Endothelial cell of umbilical vein (primary cell): ENCODE measurements around the gene NAV2. TPM values are rescaled to one million over a fixed set of nuclear protein-coding genes. Genes with fewer than 3 reads are reported as not detected.

Experiments
- BruUV-seq: library from RNA; stranded (reverse); fragments of 400-500 nt; replicated peaks from 2 replicates; lab custom pipeline; 2021; lab: Mats Ljungman, UMichigan
- CTCF ChIA-PET: fragments of 300-600, 350-600 bp; sonication (Branson Sonifier 250); formaldehyde crosslinking; loops from one replicate; lab custom pipeline; 2021; ENCODE audit warnings: antibody characterized with exemption, inconsistent platforms; lab: Charles Lee
- POLR2A ChIA-PET: fragments of 300-600, 350-600 bp; sonication (Branson Sonifier 250); formaldehyde crosslinking; loops from one replicate; lab custom pipeline; 2021; ENCODE audit warnings: antibody characterized with exemption, inconsistent platforms; lab: Charles Lee
- DNase-seq: peaks from one replicate; pipeline ENCODE4 v3.0.0-alpha.2; 2011; ENCODE audit warnings: low read depth, low spot score
- FAIRE-seq: peaks from 2 replicates; lab custom pipeline; 2011; peaks lifted over from hg19 to GRCh38; lab: Jason Lieb, UNC
- H2AFZ ChIP-seq: 2 replicates; pipeline ENCODE4 v1.6.0; 2012; ENCODE audit warnings: low read depth, low read length, control low read depth, inconsistent platforms
- H3K27ac ChIP-seq: 2 replicates; pipeline ENCODE4 v1.5.1; 2011; ENCODE audit warnings: low read depth, mild to moderate bottlenecking, control low read depth, low read length, moderate library complexity; ENCODE audit not compliant: insufficient read depth
- H3K27me3 ChIP-seq, 2 experiments: 2 replicates each; pipeline versions ENCODE4 v1.6.0 to v1.6.1; 2011; ENCODE audit warnings: low read length in 2 of 2, mixed read lengths in 1 of 2; ENCODE audit not compliant: control insufficient read depth in 2 of 2, insufficient read depth in 2 of 2
- H3K36me3 ChIP-seq, 2 experiments: 2 replicates in 1 of 2; 3 replicates in 1 of 2; pipeline ENCODE4 v1.5.1; 2011; ENCODE audit warnings: low read length in 2 of 2, mild to moderate bottlenecking in 1 of 2, moderate library complexity in 1 of 2; ENCODE audit not compliant: control insufficient read depth in 2 of 2, insufficient read depth in 2 of 2; ENCODE audit errors: extremely low read depth in 1 of 2
- H3K4me1 ChIP-seq: 3 replicates; pipeline ENCODE4 v1.5.1; 2011; ENCODE audit warnings: mild to moderate bottlenecking, low read length; ENCODE audit not compliant: control insufficient read depth, insufficient read depth; ENCODE audit errors: extremely low read depth
- H3K4me2 ChIP-seq: 2 replicates; pipeline ENCODE4 v1.6.1; 2011; ENCODE audit warnings: low read length, control low read depth, mixed read lengths; ENCODE audit not compliant: insufficient read depth
- H3K4me3 ChIP-seq, 3 experiments: fragments of 200-600 bp in 1 of 3; sonication (generic), shearing (Covaris generic) in 1 of 3; replicated peaks in 1 of 3; 2 replicates each; pipeline ENCODE4 v1.5.1; 2011 to 2016; ENCODE audit warnings: control low read depth in 3 of 3, low read length in 3 of 3, mild to moderate bottlenecking in 2 of 3, inconsistent platforms in 1 of 3, low read depth in 1 of 3, moderate library complexity in 1 of 3; ENCODE audit not compliant: insufficient read depth in 1 of 3
- H3K79me2 ChIP-seq: 2 replicates; pipeline ENCODE4 v1.6.0; 2012; ENCODE audit warnings: low read length, inconsistent platforms; ENCODE audit not compliant: control insufficient read depth, insufficient read depth
- H3K9ac ChIP-seq: replicated peaks from 2 replicates; pipeline ENCODE3; 2011; ENCODE audit warnings: low read length, control low read depth; ENCODE audit not compliant: insufficient read depth; ENCODE audit errors: extremely low read depth
- H3K9me1 ChIP-seq: replicated peaks from 3 replicates; pipeline ENCODE4 v1.6.0; 2011; ENCODE audit warnings: mild to moderate bottlenecking, low read length; ENCODE audit not compliant: control insufficient read depth, insufficient read depth; ENCODE audit errors: extremely low read depth
- H3K9me3 ChIP-seq: replicated peaks from 2 replicates; pipeline ENCODE4 v1.5.1; 2012; ENCODE audit warnings: low read length, inconsistent platforms; ENCODE audit not compliant: control insufficient read depth, insufficient read depth
- H4K20me1 ChIP-seq: replicated peaks from 2 replicates; pipeline ENCODE3; 2011; ENCODE audit warnings: mild to moderate bottlenecking, low read length; ENCODE audit not compliant: control insufficient read depth, insufficient read depth; ENCODE audit errors: extremely low read depth
- CTCF ChIP-seq, 2 donors: IDR thresholded peaks; 1 replicate in 1 of 2; 2 replicates in 1 of 2; pipeline ENCODE4 v1.5.1; 2011; ENCODE audit warnings: low read length in 2 of 2, mild to moderate bottlenecking in 2 of 2, moderate library complexity in 2 of 2, control low read depth in 1 of 2, inconsistent platforms in 1 of 2, low read depth in 1 of 2; ENCODE audit not compliant: insufficient read depth in 1 of 2; ENCODE audit errors: extremely low read depth in 1 of 2
- EZH2 ChIP-seq: IDR thresholded peaks from 2 replicates; pipeline ENCODE4 v1.6.1; 2012; ENCODE audit warnings: borderline replicate concordance, low read depth, mild to moderate bottlenecking, moderate library complexity, low read length, inconsistent platforms; ENCODE audit not compliant: severe bottlenecking
- FOS ChIP-seq: IDR thresholded peaks from 2 replicates; pipeline ENCODE4 v1.6.1; 2011; ENCODE audit warnings: mild to moderate bottlenecking, low read length, moderate library complexity, borderline replicate concordance; ENCODE audit not compliant: insufficient read depth
- GATA2 ChIP-seq: IDR thresholded peaks from 2 replicates; pipeline ENCODE4 v1.7.0; 2011; ENCODE audit warnings: low read depth, mild to moderate bottlenecking, moderate library complexity, mixed read lengths, low read length; ENCODE audit not compliant: insufficient read length, insufficient read depth
- JUN ChIP-seq: IDR thresholded peaks from 2 replicates; pipeline ENCODE4 v1.6.1; 2011; ENCODE audit warnings: borderline replicate concordance, low read depth; ENCODE audit not compliant: insufficient read length, insufficient read depth
- MAX ChIP-seq: IDR thresholded peaks from 2 replicates; pipeline ENCODE4 v1.6.1; 2011; ENCODE audit not compliant: insufficient read depth, insufficient read length
- POLR2AphosphoS5 ChIP-seq: IDR thresholded peaks from 2 replicates; pipeline ENCODE4 v1.6.1; 2012; ENCODE audit warnings: low read depth, mild to moderate bottlenecking, control low read depth, low read length, moderate library complexity; ENCODE audit not compliant: insufficient read depth
- dilution Hi-C: fragments of 300-500 bp; cut with MboI; formaldehyde crosslinking; loops from one replicate; pipeline ENCODE4 v1.15.0; 2019; ENCODE audit warnings: low sequenced_read_pairs; ENCODE audit not compliant: extremely low pct_ligation_motif_present
- intact Hi-C: fragments of 100-400 bp; cut with micrococcal nuclease; formaldehyde crosslinking; loops from one replicate; pipeline ENCODE4 v1.10.0; 2022
- polyA plus RNA-seq, 4 experiments: library from polyadenylated mRNA; depleted of rRNA in 3 of 4; stranded (reverse) in 3 of 4; unstranded in 1 of 4; fragments of >200 nt; gene quantifications; 2 replicates each; pipeline versions ENCODE4 v1.2.1 to v1.2.3, GENCODE V29; 2011 to 2012; ENCODE audit warnings: missing spikeins in 1 of 4
- total RNA-seq: library from RNA; stranded (reverse); gene quantifications from 2 replicates; pipeline ENCODE4 v1.2.3, GENCODE V29; 2021

The NAV2 gene
- total and polyA plus RNA-seq, 2 donors (not counting 3 experiments of a cell fraction or from before 2014, with no cell fraction given) = 10.9 to 68.0 TPM

- H3K4me3 ChIP-seq = no peak overlapping the region
- dilution Hi-C loops (no loop called here), intact Hi-C loops (no loop called here)
- H2AFZ ChIP-seq = no peak overlapping the region
- H3K79me2 ChIP-seq = no peaks in the 10 kb centered on the region
- H3K9me3 ChIP-seq = no peaks in the 10 kb centered on the region
- ChIA-PET CTCF (no interaction called here), POLR2A (no interaction called here)
- no peak for FAIRE-seq
- no peaks in the 10 kb centered on the region for H4K20me1 ChIP-seq
- BruUV-seq = no TSS peak
- TF ChIP-seq GATA2 (no peak), EZH2 (no peak), CTCF (IDR thresholded peaks at IDR 0.05; ENCODE audit: extremely low read depth in 1 of 2, insufficient read depth in 1 of 2, low read depth in 1 of 2, low read length in 2 of 2) (no peak), POLR2AphosphoS5 (no peak), JUN (no peak), MAX (no peak), FOS (no peak)
- DNase-seq = no peak
- peaks cover 3% of the 10 kb centered on the region for H3K4me1 ChIP-seq
- peaks cover 12 to 16% of the 10 kb centered on the region in 2 experiments for H3K36me3 ChIP-seq
- H3K27me3 ChIP-seq = no peaks in the 10 kb centered on the region
- no peak overlapping the region for H3K4me2 ChIP-seq
- no peak overlapping the region for H3K27ac ChIP-seq
- no peaks in the 10 kb centered on the region for H3K9me1 ChIP-seq
- no peak overlapping the region for H3K9ac ChIP-seq
These were observed 372.5 kb downstream of the NAV2 start for GRCh38 chr11:20084921-20085814.
